D721Med (cell line): ENCODE measurements around the gene MALRD1.

Source experiments
- DNase-seq: peaks from one replicate; pipeline ENCODE4 v3.0.0; 2011; ENCODE audit warnings: low spot score; ENCODE audit not compliant: insufficient read length
- FAIRE-seq: peaks from 2 replicates; lab custom pipeline; 2011; peaks lifted over from hg19 to GRCh38; lab: Jason Lieb, UNC
- TF ChIP-seq, protein P1 (sequence below): IDR thresholded peaks from 2 replicates; pipeline ENCODE4 v1.5.1; 2012; ENCODE audit warnings: mild to moderate bottlenecking, control low read depth; ENCODE audit not compliant: insufficient read depth; ENCODE audit errors: missing control alignments

The MALRD1 gene

DNA sequence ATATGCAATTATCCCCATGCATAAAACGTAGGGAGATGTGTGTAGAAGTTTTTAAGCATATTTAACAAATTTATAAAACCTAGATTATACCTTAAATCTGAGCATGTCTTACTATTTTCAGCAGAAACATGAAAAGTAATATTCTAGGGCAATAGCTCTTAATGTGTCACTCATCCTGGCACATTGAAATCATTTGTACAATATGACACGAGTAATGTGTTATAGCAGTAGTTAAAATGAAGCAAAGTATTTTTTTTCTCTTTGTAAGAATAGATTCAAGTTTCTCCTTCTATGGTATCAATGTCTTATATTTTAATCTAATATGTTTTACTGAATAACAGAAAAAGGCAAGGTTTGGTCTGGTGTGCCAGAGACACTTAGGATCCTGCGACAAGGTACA lies 492.7 kb downstream of the MALRD1 start:
- no peak for FAIRE-seq
- no peak for DNase-seq
- TF ChIP-seq, protein P1, sequence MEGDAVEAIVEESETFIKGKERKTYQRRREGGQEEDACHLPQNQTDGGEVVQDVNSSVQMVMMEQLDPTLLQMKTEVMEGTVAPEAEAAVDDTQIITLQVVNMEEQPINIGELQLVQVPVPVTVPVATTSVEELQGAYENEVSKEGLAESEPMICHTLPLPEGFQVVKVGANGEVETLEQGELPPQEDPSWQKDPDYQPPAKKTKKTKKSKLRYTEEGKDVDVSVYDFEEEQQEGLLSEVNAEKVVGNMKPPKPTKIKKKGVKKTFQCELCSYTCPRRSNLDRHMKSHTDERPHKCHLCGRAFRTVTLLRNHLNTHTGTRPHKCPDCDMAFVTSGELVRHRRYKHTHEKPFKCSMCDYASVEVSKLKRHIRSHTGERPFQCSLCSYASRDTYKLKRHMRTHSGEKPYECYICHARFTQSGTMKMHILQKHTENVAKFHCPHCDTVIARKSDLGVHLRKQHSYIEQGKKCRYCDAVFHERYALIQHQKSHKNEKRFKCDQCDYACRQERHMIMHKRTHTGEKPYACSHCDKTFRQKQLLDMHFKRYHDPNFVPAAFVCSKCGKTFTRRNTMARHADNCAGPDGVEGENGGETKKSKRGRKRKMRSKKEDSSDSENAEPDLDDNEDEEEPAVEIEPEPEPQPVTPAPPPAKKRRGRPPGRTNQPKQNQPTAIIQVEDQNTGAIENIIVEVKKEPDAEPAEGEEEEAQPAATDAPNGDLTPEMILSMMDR = no peak

DNA sequence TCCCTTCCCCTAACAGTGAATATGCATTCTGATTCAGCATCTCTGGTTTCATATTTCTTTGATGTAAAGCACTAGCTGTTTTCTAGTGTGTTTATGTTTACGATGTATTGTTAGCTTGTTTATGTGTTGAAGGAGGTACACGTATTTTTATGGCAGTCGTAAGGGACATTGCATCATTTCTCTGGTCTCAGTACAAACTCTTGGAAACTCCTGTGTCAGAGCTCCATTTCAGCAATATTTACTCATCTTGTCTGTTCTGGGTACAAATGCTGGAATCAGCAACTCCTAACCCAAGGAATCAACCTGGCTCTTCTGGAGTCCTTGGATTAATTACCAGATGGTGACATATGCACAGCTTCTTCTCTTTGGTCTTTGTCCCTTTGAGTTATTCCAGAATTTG lies 497.6 kb downstream of the MALRD1 start:
- TF ChIP-seq, protein P1 = no peak
- FAIRE-seq = no peak
- no peak for DNase-seq

DNA sequence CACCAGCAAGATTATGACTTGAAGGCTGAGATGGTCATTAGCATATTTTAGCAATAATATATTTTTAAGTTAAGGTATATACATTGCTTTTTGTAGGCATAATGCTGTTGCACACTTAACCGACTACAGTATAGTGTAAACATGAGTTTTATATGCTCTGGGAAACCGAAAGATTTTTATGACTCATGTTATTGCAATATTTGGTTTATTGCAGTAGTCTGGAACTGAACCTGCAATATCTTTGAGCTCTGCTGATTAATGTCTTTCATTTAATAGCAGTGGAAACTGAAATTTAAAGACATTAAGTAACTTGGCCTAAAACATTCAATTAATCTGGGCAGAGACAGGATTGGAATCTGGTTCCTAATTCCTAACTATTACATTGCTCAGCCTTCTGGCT lies 500.9 kb downstream of the MALRD1 start:
- no peak for DNase-seq
- TF ChIP-seq, protein P1 = no peak
- no peak for FAIRE-seq

DNA sequence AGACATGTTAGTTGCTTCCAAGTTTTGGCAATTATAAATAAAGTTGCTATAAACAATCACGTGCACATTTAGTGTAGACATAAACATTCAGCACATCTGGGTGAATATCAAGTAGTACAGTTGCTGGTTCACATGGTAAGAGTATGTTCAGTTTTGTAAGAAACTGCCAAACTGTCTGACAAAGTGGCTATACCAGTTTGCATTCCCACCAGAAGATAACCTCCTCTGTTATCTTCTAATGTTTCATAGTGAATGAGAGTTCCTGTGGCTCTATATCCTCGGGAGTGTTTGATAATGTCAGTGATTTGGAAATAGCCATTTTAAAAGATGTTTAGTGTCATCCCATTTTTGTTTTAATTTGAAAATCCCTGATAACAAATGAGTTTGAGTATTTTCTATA lies 508.1 kb downstream of the MALRD1 start:
- FAIRE-seq = no peak
- TF ChIP-seq, protein P1 = no peak
- no peak for DNase-seq

DNA sequence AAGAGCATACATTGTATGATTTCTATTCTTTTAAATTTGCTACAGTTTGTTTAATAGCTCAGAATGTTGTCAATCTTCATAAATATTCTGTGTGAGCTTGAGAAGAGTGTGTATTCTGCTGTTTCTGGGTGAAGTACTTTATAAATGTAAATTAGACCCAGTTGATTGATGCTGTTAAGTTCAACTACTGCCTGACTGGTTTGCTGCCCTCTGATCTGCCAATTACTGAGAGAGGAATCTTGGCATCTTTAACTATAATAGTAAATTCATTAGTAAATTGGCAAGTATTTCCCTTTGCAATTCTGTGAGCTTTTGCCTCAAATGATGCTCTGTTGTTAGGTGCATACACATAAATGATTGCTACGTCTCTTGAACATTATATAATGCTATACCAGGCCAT lies 512.6 kb downstream of the MALRD1 start:
- TF ChIP-seq, protein P1 = no peak
- DNase-seq (no peak), FAIRE-seq (no peak)

DNA sequence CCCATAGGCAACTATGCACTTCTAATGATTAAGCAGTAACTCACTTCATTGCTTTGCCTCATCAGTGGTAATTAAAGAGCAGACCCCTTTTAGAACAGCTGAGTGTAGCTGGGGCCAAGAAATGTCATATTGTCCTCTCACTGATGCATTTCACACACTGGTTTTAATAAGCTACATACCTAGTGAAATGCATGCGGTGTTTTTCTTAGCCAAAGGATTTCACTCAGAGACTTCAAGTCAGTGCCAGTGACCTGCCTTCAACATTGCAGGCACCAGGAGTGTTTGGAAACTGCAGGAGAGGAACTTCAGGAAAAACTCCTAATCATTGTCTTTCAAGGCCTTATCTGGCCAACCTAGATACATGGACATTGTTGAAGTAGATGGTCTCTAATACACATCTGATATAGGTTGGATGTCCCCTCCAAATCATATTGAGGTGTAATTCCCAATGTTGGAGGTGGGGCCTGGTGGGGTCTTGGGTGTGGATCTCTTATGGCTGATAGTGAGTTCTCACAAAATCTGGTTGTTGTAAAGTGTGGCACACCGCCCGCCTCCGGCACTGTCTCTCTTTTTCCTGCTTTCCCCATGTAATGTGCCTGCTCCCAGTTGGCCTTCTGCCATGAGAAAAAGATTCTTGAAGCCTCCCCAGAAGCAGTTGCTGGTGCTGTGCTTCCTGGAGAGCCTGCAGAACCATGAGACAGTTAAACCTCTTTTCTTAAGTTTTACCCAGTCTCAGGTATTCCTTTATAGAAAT lies 515.0 kb downstream of the MALRD1 start:
- DNase-seq = no peak
- FAIRE-seq = no peak
- TF ChIP-seq, protein P1 = no peak

DNA sequence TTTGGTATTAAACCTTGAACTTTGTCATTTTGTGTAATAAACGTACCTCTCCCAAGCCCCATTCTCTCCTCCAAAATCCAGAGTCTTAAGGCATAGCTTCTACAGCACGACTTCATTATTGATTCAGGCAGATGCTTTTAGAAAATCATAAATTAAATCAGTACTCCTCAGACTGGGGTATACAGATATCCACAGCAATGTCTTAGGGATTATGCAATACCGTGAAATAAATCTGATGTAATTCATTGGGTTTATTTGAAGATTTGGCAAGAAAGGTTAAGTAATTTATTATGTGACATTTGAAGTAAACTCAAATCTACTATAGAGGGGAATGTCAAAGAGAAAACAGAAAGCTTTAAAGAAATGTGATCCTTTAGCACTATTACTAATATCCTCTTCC lies 521.5 kb downstream of the MALRD1 start:
- FAIRE-seq (no peak), DNase-seq (no peak)
- TF ChIP-seq, protein P1 = no peak
